Measurements from ENCODE around the gene LRWD1. TPM values are rescaled to one million over a fixed set of nuclear protein-coding genes. Genes with fewer than 3 reads are reported as not detected.
A peak's percentile ranks its signal among the peaks of the same experiment; 100 is the strongest.
"Not testable (repeated sequence)": the region's sequence is repeated elsewhere in the genome, so short reads cannot be mapped to it uniquely, and the experiment has no call there.

LRWD1 gene
- total and polyA plus RNA-seq, 8 donors, result 4.5 to 238 (median 12.8) TPM

- H3K36me3 ChIP-seq; H3K27me3 ChIP-seq; H3K27ac ChIP-seq; H3K4me1 ChIP-seq; DNase-seq; H3K9me3 ChIP-seq; intact Hi-C loops (cut with DNase I; ENCODE audit: low total_unique reads); H3K4me3 ChIP-seq: not testable (repeated sequence)
- WGBS, 5 donors, result no CpG with 5 or more reads among the region's 67 CpGs
These were observed 29.8 kb downstream of the LRWD1 start for GRCh38 chr7:102494473-102495149.

GRCh38 chr7:102496861-102497260, 32.1 kb downstream of the LRWD1 start:
- 65 to 89% (median 75%) methylated on average over 2 to 3 of the region's 10 CpGs for WGBS, 5 donors
- H3K27me3 ChIP-seq; H3K36me3 ChIP-seq; H3K4me1 ChIP-seq; H3K4me3 ChIP-seq; intact Hi-C loops (cut with DNase I; ENCODE audit: low total_unique reads); H3K9me3 ChIP-seq; H3K27ac ChIP-seq: not testable (repeated sequence)
- peak in 1 of 2 donors; percentile 0 for DNase-seq

DNA sequence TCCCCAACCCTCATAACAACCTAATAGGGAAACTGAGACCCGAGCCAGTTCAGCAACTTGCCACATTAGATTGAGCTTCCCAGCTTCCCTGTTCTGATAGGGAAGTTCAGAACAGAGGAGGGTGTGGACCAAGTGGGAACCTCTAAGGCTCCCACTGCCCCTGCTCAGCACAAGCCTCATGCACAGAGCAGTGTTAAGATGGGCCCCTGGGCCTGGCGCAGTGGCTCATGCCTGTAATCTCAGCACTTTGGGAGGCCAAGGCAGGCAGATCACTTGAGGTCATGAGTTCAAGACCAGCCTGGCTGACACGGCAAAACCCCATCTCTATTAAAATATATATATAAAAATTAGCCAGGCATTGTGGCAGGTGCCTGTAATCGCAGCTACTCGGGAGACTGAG, 32.5 kb downstream of the LRWD1 start:
- DNase-seq; H3K36me3 ChIP-seq; intact Hi-C loops (cut with DNase I; ENCODE audit: low total_unique reads); H3K9me3 ChIP-seq; H3K27ac ChIP-seq; H3K4me1 ChIP-seq; H3K27me3 ChIP-seq; H3K4me3 ChIP-seq: not testable (repeated sequence)
- 71 to 100% (median 93%) methylated on average over 1 of the region's 5 CpGs; no CpG with 5 or more reads in 2 of the 5 donors for WGBS, 5 donors

DNA sequence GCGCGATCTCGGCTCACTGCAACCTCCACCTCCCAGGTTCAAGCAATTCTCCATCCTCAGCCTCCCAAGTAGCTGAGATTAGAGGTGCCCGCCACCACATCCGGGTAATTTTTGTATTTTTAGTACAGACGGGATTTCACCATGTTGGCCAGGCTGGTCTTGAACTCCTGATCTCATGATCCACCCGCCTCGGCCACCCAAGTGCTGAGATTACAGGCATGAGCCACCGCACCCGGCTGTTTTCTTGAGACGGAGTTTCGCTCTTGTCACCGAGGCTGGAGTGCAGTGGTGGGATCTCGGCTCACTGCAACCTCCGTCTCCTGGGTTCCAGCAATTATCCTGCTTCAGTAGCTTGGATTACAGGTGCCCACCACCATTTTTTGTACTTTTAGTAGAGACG, 33.5 kb downstream of the LRWD1 start:
- intact Hi-C loops (cut with DNase I; ENCODE audit: low total_unique reads); DNase-seq: not testable (repeated sequence)

GRCh38 chr7:102503141-102503540, 38.4 kb downstream of the LRWD1 start:
- H3K27ac ChIP-seq; H3K4me3 ChIP-seq; H3K27me3 ChIP-seq; DNase-seq; H3K9me3 ChIP-seq; H3K4me1 ChIP-seq; H3K36me3 ChIP-seq; intact Hi-C loops (cut with DNase I; ENCODE audit: low total_unique reads): not testable (repeated sequence)
- WGBS, 5 donors, result no CpG with 5 or more reads among the region's 12 CpGs

More for the DNA sequence above, 33.5 kb downstream of the LRWD1 start:
- not testable (repeated sequence) for H3K4me3 ChIP-seq, H3K36me3 ChIP-seq, H3K27me3 ChIP-seq, H3K9me3 ChIP-seq, H3K27ac ChIP-seq, H3K4me1 ChIP-seq
- 84 to 94% (median 87%) methylated on average over 9 to 11 of the region's 16 CpGs; no CpG with 5 or more reads in 1 of the 5 donors for WGBS, 5 donors

DNA sequence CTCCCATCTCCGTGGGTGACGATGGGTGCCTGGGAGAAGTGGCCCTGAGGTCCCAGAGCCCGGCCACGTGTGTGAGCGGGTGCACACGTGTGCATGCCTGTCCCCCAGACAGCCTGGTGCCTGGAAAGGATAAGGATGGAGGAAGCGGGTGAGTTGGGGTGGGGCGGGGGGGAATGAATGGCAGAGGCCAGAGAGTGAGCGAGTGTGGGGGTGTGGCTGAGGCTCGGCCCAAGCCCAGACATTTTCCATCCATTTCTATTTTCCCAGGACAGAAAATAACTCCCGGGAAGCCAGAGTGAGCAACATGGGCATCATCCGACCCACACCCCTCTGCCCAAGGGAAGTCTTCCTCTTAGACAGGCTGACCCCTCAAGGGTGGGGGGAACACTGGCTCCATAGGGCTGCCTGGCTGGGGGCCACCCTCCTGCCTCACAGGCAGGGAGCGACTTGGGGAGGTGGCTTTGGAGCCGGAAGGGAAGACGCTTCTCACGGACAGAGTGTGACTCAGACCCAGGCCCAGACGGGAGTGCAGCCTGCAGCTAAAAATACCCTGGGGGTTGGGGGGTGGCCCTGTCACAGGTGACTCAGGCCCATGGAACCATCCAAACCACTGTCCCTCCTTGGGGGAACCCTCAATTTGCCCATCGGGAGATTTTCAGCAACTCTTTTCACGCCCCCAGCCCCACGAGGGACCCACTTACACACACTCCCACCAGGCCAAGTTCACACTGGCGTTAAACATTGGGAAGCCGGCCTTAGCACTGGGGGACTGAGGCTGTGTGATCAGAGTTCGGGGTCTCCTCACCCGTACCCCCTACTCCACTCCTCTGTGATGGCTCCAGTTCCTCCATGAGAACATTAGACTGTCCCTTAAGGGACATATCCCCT, 40.8 kb downstream of the LRWD1 start:
- H3K27ac ChIP-seq; H3K36me3 ChIP-seq; intact Hi-C loops (cut with DNase I; ENCODE audit: low total_unique reads); H3K9me3 ChIP-seq; H3K4me1 ChIP-seq; DNase-seq; H3K4me3 ChIP-seq; H3K27me3 ChIP-seq: not testable (repeated sequence)
- WGBS, 5 donors, result 66 to 93% (median 79%) methylated on average over 4 to 5 of the region's 24 CpGs; no CpG with 5 or more reads in 1 of the 5 donors

- 89 to 95% (median 92%) methylated on average over 2 of the region's 8 CpGs; no CpG with 5 or more reads in 1 of the 5 donors for WGBS, 5 donors
- H3K4me1 ChIP-seq; H3K9me3 ChIP-seq; intact Hi-C loops (cut with DNase I; ENCODE audit: low total_unique reads); DNase-seq; H3K27me3 ChIP-seq; H3K36me3 ChIP-seq; H3K4me3 ChIP-seq; H3K27ac ChIP-seq: not testable (repeated sequence)
These were observed 42.8 kb downstream of the LRWD1 start for GRCh38 chr7:102507410-102508088.

DNA sequence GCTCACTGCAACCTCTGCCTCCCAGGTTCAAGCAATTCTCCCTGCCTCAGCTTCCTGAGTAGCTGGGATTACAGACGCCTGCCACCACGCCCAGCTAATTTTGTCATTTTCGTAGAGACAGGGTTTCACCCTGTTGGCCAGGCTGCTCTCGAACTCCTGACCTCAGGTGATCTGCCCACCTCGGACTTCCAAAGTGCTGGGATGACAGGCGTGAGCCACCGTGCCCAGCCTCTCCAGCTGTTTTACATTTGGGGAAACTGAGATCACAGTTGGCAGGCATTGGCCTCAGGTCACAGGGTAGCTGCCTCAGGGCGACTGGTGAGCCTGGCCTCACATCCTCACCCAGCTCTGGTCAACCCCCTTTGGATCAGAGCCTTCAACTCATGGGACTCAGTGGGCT, 45.8 kb downstream of the LRWD1 start:
- H3K9me3 ChIP-seq; H3K27ac ChIP-seq; H3K36me3 ChIP-seq; DNase-seq; intact Hi-C loops (cut with DNase I; ENCODE audit: low total_unique reads); H3K4me1 ChIP-seq; H3K4me3 ChIP-seq; H3K27me3 ChIP-seq: not testable (repeated sequence)
- WGBS, 5 donors, result 63 to 75% (median 65%) methylated on average over 4 to 6 of the region's 8 CpGs; no CpG with 5 or more reads in 1 of the 5 donors

DNA sequence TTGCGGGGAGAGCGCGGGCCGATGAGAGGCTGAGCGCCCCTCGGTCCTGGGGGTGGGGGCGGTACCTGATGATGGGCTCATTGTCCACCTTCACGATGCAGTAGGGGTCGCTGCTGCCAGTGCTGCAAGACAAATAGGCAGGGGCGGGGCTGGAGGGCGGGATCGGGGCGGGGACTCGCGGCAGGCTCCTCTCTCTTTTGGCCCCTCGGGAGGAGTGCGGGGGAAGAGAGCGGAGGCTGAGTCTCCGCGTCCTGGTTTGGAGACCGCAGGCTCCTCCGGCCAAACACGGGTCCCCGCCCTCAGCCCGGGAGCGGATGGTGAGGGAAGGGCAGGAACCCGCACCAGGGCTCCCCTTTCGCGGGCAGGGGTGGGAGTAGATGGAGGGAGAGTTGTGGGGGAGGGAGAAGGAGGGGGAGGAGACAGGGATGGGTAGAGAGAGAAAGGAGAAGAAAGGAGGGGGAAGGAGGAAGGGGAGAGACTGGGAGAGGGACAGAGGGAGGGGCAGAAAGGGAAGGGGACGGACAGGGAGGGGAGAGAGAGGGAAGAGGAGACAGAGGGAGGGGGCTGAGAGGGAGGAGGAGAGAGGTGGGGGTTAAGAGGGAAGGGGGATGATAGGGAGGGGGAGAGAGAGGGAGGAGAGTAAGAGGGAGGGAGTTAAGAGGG, 47.2 kb downstream of the LRWD1 start:
- H3K4me3 ChIP-seq; H3K27me3 ChIP-seq; H3K36me3 ChIP-seq; DNase-seq; H3K4me1 ChIP-seq; H3K9me3 ChIP-seq; intact Hi-C loops (cut with DNase I; ENCODE audit: low total_unique reads); H3K27ac ChIP-seq: not testable (repeated sequence)
- no CpG with 5 or more reads among the region's 30 CpGs for WGBS, 5 donors

- H3K4me3 ChIP-seq, result peak overlapping the region in 3 of 4 donors; percentile 7 to 31 (median 25)
- peak; percentile 23 to 95 for DNase-seq
- H3K27me3 ChIP-seq; intact Hi-C loops (cut with DNase I; ENCODE audit: low total_unique reads); H3K36me3 ChIP-seq; H3K4me1 ChIP-seq; H3K9me3 ChIP-seq: not testable (repeated sequence)
- H3K27ac ChIP-seq, result peak overlapping the region; percentile 46 to 78 (median 75)
- WGBS, 5 donors, result 0 to 28% (median 9%) methylated on average over 2 to 5 of the region's 5 CpGs
These were observed 47.9 kb downstream of the LRWD1 start for GRCh38 chr7:102512642-102513221.

All from stomach (tissue), 9 donors.